Measurements from ENCODE around the gene MACO1. TPM values are rescaled to one million over a fixed set of nuclear protein-coding genes. Genes with fewer than 3 reads are reported as not detected.

Gene MACO1
- total RNA-seq, 1 donor from 2014 or later: 39.4 TPM

DNA sequence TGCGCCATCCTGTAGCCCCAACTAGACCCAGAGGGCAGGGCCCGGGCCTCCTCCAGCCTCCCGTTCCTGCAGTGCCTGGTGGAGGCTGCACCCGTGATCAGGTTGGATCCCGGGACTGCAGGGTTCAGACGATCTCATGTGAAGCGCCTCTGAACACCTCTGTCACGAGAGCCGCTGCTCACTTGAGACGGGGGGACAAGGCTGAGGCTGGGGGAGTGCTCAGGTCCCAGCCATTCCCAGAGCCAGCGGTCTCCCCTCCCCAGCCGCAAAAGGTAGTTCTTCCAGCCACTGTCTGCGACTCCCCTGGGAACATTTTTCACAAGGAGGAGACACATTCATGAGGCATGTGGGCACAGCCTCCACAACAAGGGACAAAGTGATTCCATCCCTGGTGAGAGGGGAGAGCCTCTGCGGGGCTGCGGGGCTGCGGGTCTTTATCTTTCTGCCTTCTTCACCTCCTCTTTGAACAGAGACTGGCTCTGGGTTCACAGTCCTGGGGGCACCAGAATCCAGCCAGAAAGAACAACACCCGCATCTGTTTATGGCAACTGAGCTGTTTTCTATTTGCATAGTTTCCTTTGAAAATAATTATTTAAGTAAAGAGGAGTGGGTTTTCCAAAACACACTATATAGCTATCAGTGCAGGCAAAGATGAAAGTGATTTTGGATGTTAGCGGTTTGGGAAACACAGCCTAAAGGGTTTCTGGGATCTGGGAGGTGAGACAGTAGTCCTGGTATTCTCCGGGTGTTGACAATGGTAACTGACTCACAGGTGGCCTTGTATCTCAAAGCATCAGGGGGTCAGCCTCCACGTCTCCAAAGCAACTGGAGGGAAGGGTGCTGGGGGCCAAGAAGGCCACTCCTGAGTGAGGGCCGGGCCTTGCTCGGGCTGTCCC lies 99.7 kb downstream of the MACO1 start:
- Mint-ChIP-seq H3K4me1 (ENCODE audit: low read depth) (peaks cover 3% of the 10 kb centered on the region), H3K4me3 (ENCODE audit: unreplicated experiment) (no peak overlapping the region), H3K36me3 (ENCODE audit: low read depth) (peaks cover 2% of the 10 kb centered on the region), H3K27ac (ENCODE audit: unreplicated experiment) (no peak overlapping the region), H3K9me3 (ENCODE audit: low read depth) (peaks cover 2% of the 10 kb centered on the region), H3K27me3 (ENCODE audit: low read depth) (peaks cover 1% of the 10 kb centered on the region)
- peak; percentile 77 for DNase-seq (ENCODE audit: low spot score)
- no peak for TF ChIP-seq CTCF (IDR thresholded peaks at IDR 0.05)

DNA sequence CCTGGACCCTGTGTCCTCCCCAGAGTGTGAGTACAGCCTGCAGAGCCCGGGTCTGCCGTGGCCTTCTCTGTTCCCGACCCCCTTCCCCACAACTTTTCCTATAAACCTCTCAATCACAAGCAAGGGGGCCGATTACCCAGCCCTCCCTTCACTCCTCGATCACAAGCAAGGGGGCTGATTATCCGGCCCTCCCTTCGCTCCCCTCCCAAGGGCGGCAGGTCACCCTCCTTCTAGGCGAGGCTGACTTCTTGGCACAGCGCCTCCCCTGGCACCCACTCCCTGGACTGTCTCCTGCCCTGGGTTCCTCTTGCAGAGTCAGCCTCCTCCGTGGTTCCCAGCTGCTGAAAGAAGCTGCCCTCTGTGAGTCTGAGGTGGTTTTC lies 100.4 kb downstream of the MACO1 start:
- TF ChIP-seq CTCF (IDR thresholded peaks at IDR 0.05): no peak
- Mint-ChIP-seq H3K4me3 (ENCODE audit: unreplicated experiment) (no peak overlapping the region), H3K36me3 (ENCODE audit: low read depth) (no peaks in the 10 kb centered on the region), H3K9me3 (ENCODE audit: low read depth) (no peaks in the 10 kb centered on the region), H3K27ac (ENCODE audit: unreplicated experiment) (no peak overlapping the region), H3K27me3 (ENCODE audit: low read depth) (peaks cover 4% of the 10 kb centered on the region), H3K4me1 (ENCODE audit: low read depth) (peaks cover 3% of the 10 kb centered on the region)
- peak; percentile 59 for DNase-seq (ENCODE audit: low spot score)

- no peak for TF ChIP-seq CTCF (IDR thresholded peaks at IDR 0.05)
- Mint-ChIP-seq H3K27me3 (ENCODE audit: low read depth) (peaks cover 4% of the 10 kb centered on the region), H3K4me1 (ENCODE audit: low read depth) (peaks cover 3% of the 10 kb centered on the region), H3K36me3 (ENCODE audit: low read depth) (no peaks in the 10 kb centered on the region), H3K9me3 (ENCODE audit: low read depth) (no peaks in the 10 kb centered on the region), H3K4me3 (ENCODE audit: unreplicated experiment) (no peak overlapping the region), H3K27ac (ENCODE audit: unreplicated experiment) (no peak overlapping the region)
- DNase-seq (ENCODE audit: low spot score): no peak
These were observed 102.3 kb downstream of the MACO1 start for GRCh38 chr1:25532970-25533369.

DNA sequence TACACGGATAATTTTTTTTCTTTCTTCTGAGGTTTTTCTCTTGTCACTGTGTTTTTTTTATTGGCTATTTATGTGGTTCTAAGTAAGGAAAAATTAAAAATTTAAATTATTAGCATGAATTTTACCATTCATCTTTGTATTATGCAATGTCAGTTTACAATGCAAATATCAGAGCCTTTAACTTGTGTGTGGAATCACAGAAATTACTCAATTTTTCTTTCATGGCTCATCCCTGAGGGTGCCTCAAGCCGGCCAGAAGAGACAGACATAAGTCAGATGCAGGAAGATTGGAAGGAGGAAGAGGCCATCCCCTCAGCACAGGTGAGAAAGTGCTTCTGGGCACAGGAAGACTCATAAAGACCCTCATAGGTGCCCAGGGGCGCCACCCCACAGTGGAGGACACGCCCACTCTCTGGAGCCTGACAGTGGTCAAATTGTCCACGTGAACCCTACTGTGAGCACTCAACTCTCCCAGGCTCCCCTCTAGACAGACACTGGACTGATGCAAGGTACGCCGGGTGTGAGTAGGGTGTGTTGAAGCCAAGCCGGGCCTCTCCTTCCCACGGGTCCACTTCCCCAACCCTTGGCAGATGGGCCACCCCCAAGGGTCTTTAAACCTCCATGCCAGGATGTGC lies 103.2 kb downstream of the MACO1 start:
- no peak overlapping the region for H3K27ac Mint-ChIP-seq (ENCODE audit: unreplicated experiment)

More for the DNA sequence above, 103.2 kb downstream of the MACO1 start:
- H3K9me3 Mint-ChIP-seq (ENCODE audit: low read depth): no peaks in the 10 kb centered on the region
- no peaks in the 10 kb centered on the region for H3K36me3 Mint-ChIP-seq (ENCODE audit: low read depth)
- no peak for TF ChIP-seq CTCF (IDR thresholded peaks at IDR 0.05)
- DNase-seq (ENCODE audit: low spot score): no peak
- peaks cover 4% of the 10 kb centered on the region for H3K27me3 Mint-ChIP-seq (ENCODE audit: low read depth)
- peaks cover 3% of the 10 kb centered on the region for H3K4me1 Mint-ChIP-seq (ENCODE audit: low read depth)
- H3K4me3 Mint-ChIP-seq (ENCODE audit: unreplicated experiment): no peak overlapping the region

Measured in chondrocyte (in vitro differentiated cells).